ENCODE measurements around the gene CEP89.

- TF ChIP-seq POLR2A (IDR thresholded peaks at IDR 0.05; ENCODE audit: low read length) = no peak
- no peak for TF ChIP-seq GATA1 (IDR thresholded peaks at IDR 0.05; ENCODE audit: low read depth, low read length)
These were observed 106.4 kb downstream of the CEP89 start for GRCh38 chr19:32865326-32865725.

All from erythroblast (primary cell).